B cell (primary cell): ENCODE measurements around the gene INF2. TPM values are rescaled to one million over a fixed set of nuclear protein-coding genes. Genes with fewer than 3 reads are reported as not detected.

Experiments
- ATAC-seq: fragments of 200-7000 bp; cut with Tn5 transposase; one replicate; pipeline ENCODE4 v1.10.0; 2021; ENCODE audit warnings: low read depth, mild to moderate bottlenecking, moderate number of reproducible peaks, moderate library complexity
- CTCF ChIA-PET: fragments of 350-600 bp; sonication (Branson Sonifier 250); formaldehyde crosslinking; loops from one replicate; lab custom pipeline; 2021; ENCODE audit warnings: antibody characterized with exemption, inconsistent platforms; lab: Charles Lee
- POLR2A ChIA-PET: fragments of 350-600 bp; sonication (Branson Sonifier 250); formaldehyde crosslinking; loops from one replicate; lab custom pipeline; 2021; ENCODE audit warnings: antibody characterized with exemption; lab: Charles Lee
- DNase-seq: peaks from one replicate; pipeline ENCODE4 v3.0.0; 2013
- H2AFZ ChIP-seq: 2 replicates; pipeline ENCODE4 v1.6.1; 2012; ENCODE audit warnings: mild to moderate bottlenecking, low read depth, low read length; ENCODE audit not compliant: insufficient read depth, poor library complexity, severe bottlenecking
- H3K27ac ChIP-seq, 2 donors: 1 replicate in 1 of 2; 2 replicates in 1 of 2; pipeline ENCODE4 v1.5.1; 2012 to 2013; ENCODE audit warnings: low read length in 2 of 2, mild to moderate bottlenecking in 2 of 2, moderate library complexity in 1 of 2
- H3K27me3 ChIP-seq, 4 experiments: fragments of 200-600 bp in 1 of 4; sonication (generic) in 1 of 4; replicated peaks in 1 of 4; 1 replicate in 2 of 4; 2 replicates in 2 of 4; pipeline versions ENCODE4 v1.6.1 to v1.7.0; 2013 to 2016; ENCODE audit warnings: low read length in 3 of 4, mild to moderate bottlenecking in 2 of 4, mixed read lengths in 1 of 4, moderate library complexity in 1 of 4; ENCODE audit not compliant: insufficient read depth in 4 of 4, control insufficient read depth in 3 of 4; ENCODE audit errors: control extremely low read depth in 1 of 4
- H3K36me3 ChIP-seq, 2 experiments: replicated peaks in 1 of 2; 1 replicate in 1 of 2; 2 replicates in 1 of 2; pipeline versions ENCODE4 v1.6.1 to v1.7.1; 2013; ENCODE audit warnings: low read length in 1 of 2; ENCODE audit not compliant: insufficient read depth in 2 of 2, control insufficient read depth in 1 of 2; ENCODE audit errors: control extremely low read depth in 1 of 2, extremely low read depth in 1 of 2
- H3K4me1 ChIP-seq, 2 donors: fragments of 200-600 bp in 1 of 2; sonication (generic) in 1 of 2; 1 replicate in 1 of 2; 2 replicates in 1 of 2; pipeline versions ENCODE4 v1.5.1 to v1.6.1; 2013 to 2017; ENCODE audit warnings: low read length in 2 of 2; ENCODE audit not compliant: control insufficient read depth in 2 of 2, insufficient read depth in 2 of 2
- H3K4me2 ChIP-seq: replicated peaks from 2 replicates; pipeline ENCODE3; 2012; ENCODE audit warnings: mild to moderate bottlenecking, low read depth, low read length; ENCODE audit not compliant: poor library complexity, severe bottlenecking
- H3K4me3 ChIP-seq, 5 experiments: fragments of 200-600 bp in 1 of 5; sonication (generic) in 1 of 5; 1 replicate in 3 of 5; 2 replicates in 2 of 5; pipeline versions ENCODE4 v1.5.1 to v1.7.0; 2011 to 2016; ENCODE audit warnings: low read length in 4 of 5, mild to moderate bottlenecking in 4 of 5, low read depth in 2 of 5, control low read depth in 1 of 5, moderate library complexity in 1 of 5; ENCODE audit not compliant: insufficient read depth in 1 of 5; ENCODE audit errors: control extremely low read depth in 1 of 5, extremely low read depth in 1 of 5
- H3K79me2 ChIP-seq: fragments of 200-600 bp; sonication (generic); one replicate; pipeline ENCODE4 v1.6.0; 2016; ENCODE audit warnings: low read length; ENCODE audit not compliant: control insufficient read depth, insufficient read depth
- H3K9ac ChIP-seq: fragments of 200-600 bp; sonication (generic); 2 replicates; pipeline ENCODE4 v1.6.1; 2017; ENCODE audit warnings: mild to moderate bottlenecking, low read length, moderate library complexity
- H3K9me3 ChIP-seq, 3 donors: one replicate each; pipeline versions ENCODE4 v1.6.1 to v1.7.1; 2013; ENCODE audit warnings: low read length in 2 of 3; ENCODE audit not compliant: control insufficient read depth in 2 of 3, insufficient read depth in 1 of 3; ENCODE audit errors: control extremely low read depth in 1 of 3
- H4K20me1 ChIP-seq: 2 replicates; pipeline ENCODE4 v1.6.0; 2012; ENCODE audit warnings: mild to moderate bottlenecking, low read length; ENCODE audit not compliant: insufficient read depth, control insufficient read depth, poor library complexity, severe bottlenecking
- H3K27ac Mint-ChIP-seq: one replicate; pipeline ENCODE4 v1.8.0; 2021; ENCODE audit warnings: mixed read lengths
- H3K27me3 Mint-ChIP-seq: one replicate; pipeline ENCODE4 v1.8.0; 2021; ENCODE audit warnings: mixed read lengths
- H3K4me1 Mint-ChIP-seq: one replicate; pipeline ENCODE4 v1.8.0; 2021; ENCODE audit warnings: mixed read lengths
- H3K4me3 Mint-ChIP-seq: one replicate; pipeline ENCODE4 v1.8.0; 2021; ENCODE audit warnings: mixed read lengths
- H3K9me3 Mint-ChIP-seq: one replicate; pipeline ENCODE4 v1.8.0; 2022; ENCODE audit warnings: mixed read lengths; ENCODE audit not compliant: insufficient read depth
- CTCF ChIP-seq: fragments of 200-600 bp; IDR thresholded peaks from one replicate; pipeline ENCODE4 v1.8.0; 2022; ENCODE audit warnings: antibody characterized with exemption, mild to moderate bottlenecking
- EZH2 ChIP-seq: IDR thresholded peaks from 2 replicates; pipeline ENCODE4 v1.6.1; 2012; ENCODE audit warnings: borderline replicate concordance, low read depth, mild to moderate bottlenecking, moderate library complexity, low read length; ENCODE audit not compliant: insufficient read depth, poor library complexity, severe bottlenecking
- WGBS: methylation state at CpG from one replicate; pipeline ENCODE4 v1.1.5; 2013; ENCODE audit warnings: missing lambda C conversion rate; ENCODE audit not compliant: insufficient coverage; 5-methylcytosine and 5-hydroxymethylcytosine counted together
- intact Hi-C: fragments of 100-400 bp; cut with micrococcal nuclease; formaldehyde crosslinking; loops from one replicate; pipeline ENCODE4 v1.10.0; 2022
- polyA plus RNA-seq: library from polyadenylated mRNA; depleted of rRNA; stranded (reverse); fragments of >200 nt; gene quantifications from 2 replicates; pipeline ENCODE4 v1.2.3, GENCODE V29; 2012
- total RNA-seq, 2 donors: library from RNA; stranded (reverse); fragments of 120-200 nt in 1 of 2; gene quantifications; 1 replicate in 1 of 2; 2 replicates in 1 of 2; pipeline versions ENCODE4 v1.2.3 to v1.2.4, GENCODE V29; 2013 to 2022

Gene INF2
- total and polyA plus RNA-seq, 2 donors (not counting 1 experiment from before 2014, with no cell fraction given), result 90.2 to 100 TPM

- TF ChIP-seq EZH2 (no peak), CTCF (no peak)
- peaks cover 0 to 4% (median 0%) of the 10 kb centered on the region in 3 donors for H3K9me3 ChIP-seq
- Mint-ChIP-seq H3K9me3 (no peaks in the 10 kb centered on the region), H3K27ac (no peak overlapping the region), H3K27me3 (no peaks in the 10 kb centered on the region), H3K4me3 (no peak overlapping the region), H3K4me1 (peaks cover 14% of the 10 kb centered on the region)
- H3K9ac ChIP-seq, result no peak overlapping the region
- 91% methylated on average over 17 of the region's 30 CpGs for WGBS
- H3K27me3 ChIP-seq, result no peaks in the 10 kb centered on the region
- H3K4me3 ChIP-seq, result no peak overlapping the region
- peaks cover 62% of the 10 kb centered on the region for H4K20me1 ChIP-seq
- no peak overlapping the region for H3K27ac ChIP-seq
- ChIA-PET CTCF (interaction anchor here (1.1 kb wide), 1 partner anchor 9 kb away, joined by 4 read pairs; no protein-coding TSS in a partner anchor), POLR2A (no interaction called here)
- no peak overlapping the region for H3K4me2 ChIP-seq
- ATAC-seq (no peak), DNase-seq (no peak)
- intact Hi-C loops, result no loop called here
- peaks cover 0 to 43% of the 10 kb centered on the region in 2 experiments for H3K36me3 ChIP-seq
- peaks cover 3 to 4% of the 10 kb centered on the region in 2 donors for H3K4me1 ChIP-seq
- H2AFZ ChIP-seq, result no peak overlapping the region
- H3K79me2 ChIP-seq, result peaks cover 13% of the 10 kb centered on the region
Observed at GRCh38 chr14:104758981-104759969, 69.9 kb downstream of the INF2 start.

- 100% methylated on average over 1 of the region's 3 CpGs for WGBS
Observed at GRCh38 chr14:104765517-104765916, 76.1 kb downstream of the INF2 start.

More at GRCh38 chr14:104765517-104765916, 76.1 kb downstream of the INF2 start:
- H3K27ac ChIP-seq, result no peak overlapping the region
- no peak overlapping the region for H3K9ac ChIP-seq
- no peak overlapping the region for H3K27ac Mint-ChIP-seq
- H3K27me3 Mint-ChIP-seq, result no peaks in the 10 kb centered on the region
- H3K4me1 Mint-ChIP-seq, result peaks cover 8% of the 10 kb centered on the region
- peaks cover 0 to 8% of the 10 kb centered on the region in 2 donors for H3K4me1 ChIP-seq
- H3K4me3 ChIP-seq, result no peak overlapping the region
- H3K36me3 ChIP-seq, result peaks cover 0 to 5% of the 10 kb centered on the region in 2 experiments
- intact Hi-C loops, result no loop called here
- no peak for TF ChIP-seq EZH2
- TF ChIP-seq CTCF, result no peak
- H2AFZ ChIP-seq, result no peak overlapping the region
- ATAC-seq, result no peak
- H3K79me2 ChIP-seq, result no peaks in the 10 kb centered on the region
- H3K9me3 ChIP-seq, result peaks cover 0 to under 1% (median 0%) of the 10 kb centered on the region in 3 donors
- peaks cover 9% of the 10 kb centered on the region for H4K20me1 ChIP-seq
- H3K4me3 Mint-ChIP-seq, result no peak overlapping the region
- H3K4me2 ChIP-seq, result no peak overlapping the region
- ChIA-PET POLR2A (no interaction called here), CTCF (interaction anchor here (1.2 to 6.1 kb wide), 2 partner anchors 14 to 61 kb away, joined by 3 to 89 read pairs; no protein-coding TSS in a partner anchor)
- H3K27me3 ChIP-seq, result no peaks in the 10 kb centered on the region
- H3K9me3 Mint-ChIP-seq, result no peaks in the 10 kb centered on the region
- no peak for DNase-seq
